Spleen (tissue), 7 donors: ENCODE measurements around the gene GPT2.

Source experiments
- POLR2A ChIP-seq, 3 donors: fragments of 450-650 bp; IDR thresholded peaks; one replicate each; pipeline ENCODE4 v1.5.1; 2017; ENCODE audit warnings: antibody characterized with exemption in 3 of 3, mild to moderate bottlenecking in 1 of 3
- POLR2AphosphoS5 ChIP-seq, 3 donors: sonication (generic); formaldehyde crosslinking; IDR thresholded peaks; one replicate each; pipeline ENCODE4 v1.5.1; 2017; ENCODE audit warnings: antibody characterized with exemption in 3 of 3
- TF ChIP-seq, protein P1 (sequence below), 11 experiments: fragments of 200-600 bp in 7 of 11; fragments of 450-650 bp in 4 of 11; sonication (generic) in 4 of 11; IDR thresholded peaks in 8 of 11; conservative IDR thresholded peaks in 3 of 11; 1 replicate in 7 of 11; 2 replicates in 4 of 11; pipeline versions ENCODE4 v1.4.0 to v1.8.0; 2016 to 2021; ENCODE audit warnings: antibody characterized with exemption in 11 of 11, inconsistent platforms in 4 of 11, mild to moderate bottlenecking in 1 of 11
- donor health status: DM: no; HTN: no; CAD: no; lungs with moderate emphysema.
- donor health status: DM: no; HTN: no; CAD: no.
- donor health status: DM: no; HTN: no; CAD: no.

- TF ChIP-seq, protein P1, sequence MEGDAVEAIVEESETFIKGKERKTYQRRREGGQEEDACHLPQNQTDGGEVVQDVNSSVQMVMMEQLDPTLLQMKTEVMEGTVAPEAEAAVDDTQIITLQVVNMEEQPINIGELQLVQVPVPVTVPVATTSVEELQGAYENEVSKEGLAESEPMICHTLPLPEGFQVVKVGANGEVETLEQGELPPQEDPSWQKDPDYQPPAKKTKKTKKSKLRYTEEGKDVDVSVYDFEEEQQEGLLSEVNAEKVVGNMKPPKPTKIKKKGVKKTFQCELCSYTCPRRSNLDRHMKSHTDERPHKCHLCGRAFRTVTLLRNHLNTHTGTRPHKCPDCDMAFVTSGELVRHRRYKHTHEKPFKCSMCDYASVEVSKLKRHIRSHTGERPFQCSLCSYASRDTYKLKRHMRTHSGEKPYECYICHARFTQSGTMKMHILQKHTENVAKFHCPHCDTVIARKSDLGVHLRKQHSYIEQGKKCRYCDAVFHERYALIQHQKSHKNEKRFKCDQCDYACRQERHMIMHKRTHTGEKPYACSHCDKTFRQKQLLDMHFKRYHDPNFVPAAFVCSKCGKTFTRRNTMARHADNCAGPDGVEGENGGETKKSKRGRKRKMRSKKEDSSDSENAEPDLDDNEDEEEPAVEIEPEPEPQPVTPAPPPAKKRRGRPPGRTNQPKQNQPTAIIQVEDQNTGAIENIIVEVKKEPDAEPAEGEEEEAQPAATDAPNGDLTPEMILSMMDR (IDR thresholded peaks at IDR 0.05 in 8 of 11, conservative IDR thresholded peaks at IDR 0.05 in 3 of 11): peak in 2 of 11 experiments; percentile 8 to 20
- TF ChIP-seq POLR2A (IDR thresholded peaks at IDR 0.05) (no peak), POLR2AphosphoS5 (IDR thresholded peaks at IDR 0.05) (no peak)
Measured at GRCh38 chr16:46974352-46974751, 90.2 kb downstream of the GPT2 start.
